ENCODE data around the gene THPO. TPM values are rescaled to one million over a fixed set of nuclear protein-coding genes. Genes with fewer than 3 reads are reported as not detected.

THPO gene
- total RNA-seq, 1 donor from 2014 or later, result not detected

GRCh38 chr3:184372911-184373310 lies 5.1 kb downstream of the THPO start:
- ChIA-PET POLR2A (interaction anchor here (1.1 kb wide), 1 partner anchor 10 kb away, joined by 3 read pairs; no protein-coding TSS in a partner anchor), CTCF (interaction anchor here (1.9 to 5.3 kb wide), 3 partner anchors 8 to 169 kb away, joined by 4 to 75 read pairs (median 39); no protein-coding TSS in a partner anchor)
- Mint-ChIP-seq H3K27ac (no peak overlapping the region), H3K36me3 (ENCODE audit: low read depth) (peaks cover 19% of the 10 kb centered on the region), H3K9me3 (no peaks in the 10 kb centered on the region), H3K4me1 (peaks cover 2% of the 10 kb centered on the region), H3K4me3 (no peak overlapping the region), H3K27me3 (peaks cover 27% of the 10 kb centered on the region)
- intact Hi-C loops (cut with micrococcal nuclease), result no loop called here
- no peak for DNase-seq
- no peak for ATAC-seq (ENCODE audit: low read depth)
- TF ChIP-seq CTCF (IDR thresholded peaks at IDR 0.05), result no peak

- peaks cover 2% of the 10 kb centered on the region for H3K4me1 Mint-ChIP-seq
- peaks cover 23% of the 10 kb centered on the region for H3K36me3 Mint-ChIP-seq (ENCODE audit: low read depth)
- ChIA-PET CTCF (interaction anchor here (1.2 to 5.3 kb wide), 6 partner anchors 9 to 189 kb away, joined by 3 to 75 read pairs (median 9); partner anchors contain the start of gene EPHB3), POLR2A (interaction anchor here (1.1 kb wide), 1 partner anchor 10 kb away, joined by 3 read pairs; no protein-coding TSS in a partner anchor)
- ATAC-seq (ENCODE audit: low read depth) (no peak), DNase-seq (no peak)
- no peak overlapping the region for H3K27ac Mint-ChIP-seq
- H3K27me3 Mint-ChIP-seq, result peaks cover 22% of the 10 kb centered on the region
- no peak overlapping the region for H3K4me3 Mint-ChIP-seq
- TF ChIP-seq CTCF (IDR thresholded peaks at IDR 0.05), result no peak
- intact Hi-C loops (cut with micrococcal nuclease), result no loop called here
- no peaks in the 10 kb centered on the region for H3K9me3 Mint-ChIP-seq
These were observed 5.6 kb downstream of the THPO start for GRCh38 chr3:184372296-184372821.

GRCh38 chr3:184371570-184372018 lies 6.4 kb downstream of the THPO start:
- no peak overlapping the region for H3K27ac Mint-ChIP-seq

GRCh38 chr3:184368586-184369183 lies 9.3 kb downstream of the THPO start:
- Mint-ChIP-seq H3K27ac (no peak overlapping the region), H3K4me3 (no peak overlapping the region), H3K9me3 (no peaks in the 10 kb centered on the region), H3K36me3 (ENCODE audit: low read depth) (peaks cover 41% of the 10 kb centered on the region), H3K27me3 (no peaks in the 10 kb centered on the region), H3K4me1 (peaks cover 14% of the 10 kb centered on the region)
- intact Hi-C loops (cut with micrococcal nuclease), result no loop called here
- ChIA-PET CTCF (no interaction called here), POLR2A (no interaction called here)
- DNase-seq, result no peak
- ATAC-seq (ENCODE audit: low read depth), result no peak
- no peak for TF ChIP-seq CTCF (IDR thresholded peaks at IDR 0.05)

More at GRCh38 chr3:184371570-184372018, 6.4 kb downstream of the THPO start:
- peak; percentile 97 for ATAC-seq (ENCODE audit: low read depth)
- Mint-ChIP-seq H3K9me3 (no peaks in the 10 kb centered on the region), H3K36me3 (ENCODE audit: low read depth) (peaks cover 31% of the 10 kb centered on the region), H3K4me3 (no peak overlapping the region), H3K27me3 (peaks cover 15% of the 10 kb centered on the region), H3K4me1 (peaks cover 2% of the 10 kb centered on the region)
- DNase-seq, result no peak
- CTCF ChIA-PET, result interaction anchor here (0.6 to 5.3 kb wide), 11 partner anchors 9 to 377 kb away, joined by 3 to 75 read pairs (median 4); partner anchors contain the start of gene EPHB3
- POLR2A ChIA-PET, result no interaction called here
- intact Hi-C loops (cut with micrococcal nuclease), result loop anchor here (1.0 to 2.0 kb wide), 4 partner anchors 142 to 406 kb away; no protein-coding TSS in a partner anchor
- no peak for TF ChIP-seq CTCF (IDR thresholded peaks at IDR 0.05)

- ChIA-PET POLR2A (no interaction called here), CTCF (no interaction called here)
- Mint-ChIP-seq H3K36me3 (ENCODE audit: low read depth) (peaks cover 46% of the 10 kb centered on the region), H3K4me3 (no peak overlapping the region), H3K27me3 (no peaks in the 10 kb centered on the region), H3K27ac (no peak overlapping the region), H3K4me1 (peaks cover 19% of the 10 kb centered on the region), H3K9me3 (no peaks in the 10 kb centered on the region)
- ATAC-seq (ENCODE audit: low read depth) (no peak), DNase-seq (no peak)
- intact Hi-C loops (cut with micrococcal nuclease), result no loop called here
- no peak for TF ChIP-seq CTCF (IDR thresholded peaks at IDR 0.05)
These were observed 9.9 kb downstream of the THPO start for GRCh38 chr3:184368116-184368515.
